ENCODE data around the gene REC114. TPM values are rescaled to one million over a fixed set of nuclear protein-coding genes. Genes with fewer than 3 reads are reported as not detected.

The REC114 gene
- total and polyA plus RNA-seq, 2 of the 8 experiments (the other 6 are each of a cell fraction or from before 2014, with no cell fraction given) = 0.12 TPM; not detected in 1

GRCh38 chr15:73504885-73505284 lies 61.9 kb downstream of the REC114 start:
- no peak overlapping the region for H3K27ac ChIP-seq (ENCODE audit: low read depth, low read length)
- no peaks in the 10 kb centered on the region for H3K36me3 ChIP-seq (ENCODE audit: control insufficient read depth in 2 of 4, insufficient read depth in 4 of 4, low read length in 3 of 4)
- DNase-seq (ENCODE audit: low read depth in 1 of 2, low spot score in 2 of 2) = no peak
- no peak overlapping the region for H2BK15ac ChIP-seq (ENCODE audit: low read length)
- H3K9ac ChIP-seq (replicated peaks in 1 of 4; ENCODE audit: extremely low read depth in 1 of 4, low read depth in 3 of 4, low read length in 3 of 4) = no peak overlapping the region
- no peak overlapping the region for H2BK20ac ChIP-seq (ENCODE audit: low read length)
- no peak overlapping the region for H4K5ac ChIP-seq (ENCODE audit: insufficient read length, low read depth, low read length)
- no peak overlapping the region for H2BK12ac ChIP-seq (ENCODE audit: low read depth, low read length)
- no peaks in the 10 kb centered on the region for H3K27me3 ChIP-seq (replicated peaks in 1 of 4; ENCODE audit: control insufficient read depth in 3 of 4, extremely low read depth in 1 of 4, insufficient read depth in 3 of 4, low read length in 3 of 4)
- FAIRE-seq = no peak
- H3K4me3 ChIP-seq (ENCODE audit: extremely low read depth in 1 of 4, insufficient read depth in 2 of 4, low read depth in 3 of 4, low read length in 4 of 4) = no peak overlapping the region
- no peak overlapping the region for H3K18ac ChIP-seq (ENCODE audit: extremely low read depth, low read length)
- no peak overlapping the region for H4K8ac ChIP-seq (ENCODE audit: extremely low read depth, insufficient read depth, low read length)
- H3K4me1 ChIP-seq (replicated peaks in 1 of 4; ENCODE audit: control insufficient read depth in 3 of 4, insufficient read depth in 4 of 4, low read length in 3 of 4) = no peaks in the 10 kb centered on the region
- H2AFZ ChIP-seq (ENCODE audit: low read length) = no peak overlapping the region
- no peaks in the 10 kb centered on the region for H4K20me1 ChIP-seq (replicated peaks in 1 of 2; ENCODE audit: control insufficient read depth in 1 of 2, insufficient read depth in 2 of 2, low read length in 2 of 2)
- no peak overlapping the region for H2BK120ac ChIP-seq (replicated peaks; ENCODE audit: low read depth, low read length)
- ChIA-PET CTCF (ENCODE audit: partially characterized antibody) (interaction anchor here (1.0 to 1.8 kb wide), 3 partner anchors 10 to 199 kb away, joined by 3 read pairs; no protein-coding TSS in a partner anchor), POLR2A (ENCODE audit: partially characterized antibody) (interaction anchor here (1.4 kb wide), 1 partner anchor 11 kb away, joined by 3 read pairs; no protein-coding TSS in a partner anchor)
- no peak overlapping the region for H3K23ac ChIP-seq (ENCODE audit: insufficient read length)
- no peak overlapping the region for H3K14ac ChIP-seq (ENCODE audit: insufficient read length)
- no peaks in the 10 kb centered on the region for H3K79me2 ChIP-seq (ENCODE audit: control insufficient read depth in 1 of 2, insufficient read depth in 2 of 2, low read length in 2 of 2)
- no peak overlapping the region for H3K56ac ChIP-seq (replicated peaks; ENCODE audit: insufficient read length, low read depth, low read length)
- H3K9me3 ChIP-seq (ENCODE audit: insufficient read depth in 2 of 2, low read depth in 1 of 2, low read length in 1 of 2) = 0 out of 4 replicates have a peak, but pooled peaks cover 0 to 2% of the 10 kb centered on the region in 2 experiments
- no peaks in the 10 kb centered on the region for H3K23me2 ChIP-seq (ENCODE audit: low read depth, low read length)
- H4K91ac ChIP-seq (replicated peaks; ENCODE audit: insufficient read length, low read length) = no peak overlapping the region
- H3K4me2 ChIP-seq (ENCODE audit: insufficient read depth in 1 of 2, low read depth in 2 of 2, low read length in 2 of 2) = no peak overlapping the region
- no peak overlapping the region for H3K4ac ChIP-seq (replicated peaks; ENCODE audit: insufficient read length, low read depth, low read length)
- no peak overlapping the region for H2BK5ac ChIP-seq (ENCODE audit: low read depth, low read length)
- no peak overlapping the region for H2AK5ac ChIP-seq (ENCODE audit: low read depth, low read length)
- H3K79me1 ChIP-seq (ENCODE audit: low read depth, low read length) = no peaks in the 10 kb centered on the region
- TF ChIP-seq TEAD4 (IDR thresholded peaks at IDR 0.05; ENCODE audit: low read depth, low read length) = no peak
